EL (cell line): ENCODE data around the gene NFKB1.
A peak's percentile ranks its signal among the peaks of the same experiment; 100 is the strongest.

Source experiments
- DNase-seq: peaks from one replicate; pipeline ENCODE4 v3.0.0-alpha.2; 2016

The NFKB1 gene

DNA sequence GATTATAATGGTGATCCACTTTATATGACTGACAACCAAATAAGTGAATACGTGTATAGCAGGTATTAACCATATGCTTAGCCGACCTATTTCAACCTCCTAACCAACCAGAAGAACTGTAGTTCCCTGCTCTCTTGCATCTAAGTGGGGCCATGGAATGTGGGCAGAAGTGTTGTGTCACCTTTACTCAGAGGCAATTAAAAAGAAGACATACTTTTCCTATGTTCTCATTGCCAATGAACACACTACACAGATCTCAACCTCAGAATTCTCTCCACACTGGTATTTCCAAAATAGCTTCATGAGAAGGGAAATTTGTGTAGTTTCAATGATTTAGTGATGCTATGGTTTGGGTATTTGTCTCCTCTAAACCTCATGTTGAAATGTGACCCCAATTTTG lies 3.2 kb upstream of the NFKB1 start:
- DNase-seq, result peak; percentile 26

DNA sequence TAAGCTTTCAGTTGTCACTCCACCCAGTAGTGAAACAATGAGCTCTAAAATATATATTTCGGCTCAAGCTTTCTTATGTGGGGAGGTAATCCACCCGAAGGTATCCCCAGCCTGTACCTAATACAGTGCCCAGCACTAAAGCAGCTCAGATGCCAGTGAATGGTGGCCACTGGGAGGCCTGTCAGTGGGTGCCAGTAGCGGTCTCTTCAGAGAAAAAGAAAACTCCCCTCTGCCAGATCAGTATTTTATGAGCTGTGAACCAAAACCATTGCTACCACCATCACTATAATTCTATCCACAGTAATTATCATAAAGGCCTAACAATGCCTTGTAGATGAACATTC lies 835 bp upstream of the NFKB1 start:
- DNase-seq, result peak; percentile 14

DNA sequence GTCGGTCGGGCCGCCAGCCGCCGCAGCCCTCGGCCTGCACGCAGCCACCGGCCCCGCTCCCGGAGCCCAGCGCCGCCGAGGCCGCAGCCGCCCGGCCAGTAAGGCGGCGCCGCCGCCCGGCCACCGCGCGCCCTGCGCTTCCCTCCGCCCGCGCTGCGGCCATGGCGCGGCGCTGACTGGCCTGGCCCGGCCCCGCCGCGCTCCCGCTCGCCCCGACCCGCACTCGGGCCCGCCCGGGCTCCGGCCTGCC lies 213 bp downstream of the NFKB1 start:
- DNase-seq, result no peak

DNA sequence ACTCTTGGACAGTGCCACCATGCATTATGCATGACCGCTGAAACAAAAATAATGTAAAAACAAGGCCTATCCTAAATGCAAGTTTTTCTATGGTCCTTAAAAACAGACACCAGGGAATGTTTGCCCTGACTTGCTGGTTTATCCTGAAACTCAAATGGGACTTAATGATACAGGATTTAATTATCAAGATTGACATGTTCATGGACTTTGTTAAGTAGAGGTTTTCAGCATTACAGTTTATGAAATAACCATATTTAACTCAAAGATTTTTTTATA lies 1.3 kb downstream of the NFKB1 start:
- no peak for DNase-seq

DNA sequence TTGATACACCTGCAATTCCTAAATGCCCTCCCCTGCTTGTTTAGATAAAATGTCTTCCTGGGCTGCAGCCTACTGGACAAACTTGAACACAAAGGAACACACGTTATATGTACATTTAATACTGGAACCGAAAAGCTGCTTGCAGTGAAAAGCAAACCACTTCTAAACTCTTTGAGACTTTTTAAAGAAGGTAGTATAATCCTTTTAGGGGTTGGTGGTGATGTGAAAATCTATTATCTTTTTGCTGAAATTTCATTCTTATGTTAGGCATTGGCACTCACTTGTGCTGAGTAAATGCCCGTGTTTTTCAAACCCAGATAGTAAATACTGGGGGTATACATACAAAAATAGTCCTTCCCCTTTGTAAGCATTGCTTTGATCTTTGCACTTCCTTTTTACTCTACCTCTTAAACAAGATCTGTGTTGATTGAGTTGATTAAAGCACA lies 2.2 kb downstream of the NFKB1 start:
- no peak for DNase-seq

DNA sequence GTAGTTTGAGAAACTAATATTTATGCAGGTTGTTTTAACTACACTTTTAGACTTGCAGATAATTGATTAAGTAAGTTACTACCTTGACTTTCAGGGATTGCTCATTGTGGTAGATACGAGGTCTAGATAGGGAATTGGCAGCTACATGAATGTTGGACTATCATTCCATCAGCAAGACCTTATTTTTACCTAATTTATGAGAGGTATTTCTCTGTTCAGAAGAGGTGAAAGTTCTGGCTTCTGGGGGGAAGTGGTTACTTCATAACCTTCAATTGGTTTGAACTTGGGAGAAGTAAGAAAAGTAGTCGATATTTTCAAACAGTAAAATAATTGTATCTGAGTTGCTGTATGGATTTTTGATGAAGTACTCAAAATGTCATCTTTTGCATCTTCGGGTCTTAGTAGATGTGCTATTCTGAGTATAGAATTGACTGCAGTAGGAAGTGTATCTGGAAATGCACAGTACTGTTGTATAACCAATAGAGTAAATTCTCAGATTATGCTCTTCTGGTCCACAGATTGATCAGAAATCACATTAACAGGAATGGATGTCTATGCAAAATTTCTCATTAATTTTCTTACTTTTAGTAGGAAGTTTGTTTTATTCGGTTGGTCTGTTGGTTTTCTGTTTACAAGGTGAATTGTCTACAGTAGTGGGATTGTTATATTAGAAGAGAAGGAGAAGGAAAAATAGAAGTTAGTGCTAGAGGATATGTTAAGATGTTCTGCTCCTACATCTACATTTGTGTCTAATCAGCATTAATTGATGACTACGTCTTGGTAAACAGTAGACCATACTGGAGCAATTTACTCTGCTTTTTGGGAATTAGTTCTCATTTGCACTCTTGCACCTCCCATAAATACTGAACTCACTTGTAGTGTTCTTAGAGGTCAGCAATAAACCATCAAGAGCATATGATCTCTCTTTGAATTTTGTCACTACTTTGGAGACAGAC lies 3.0 kb downstream of the NFKB1 start:
- no peak for DNase-seq

DNA sequence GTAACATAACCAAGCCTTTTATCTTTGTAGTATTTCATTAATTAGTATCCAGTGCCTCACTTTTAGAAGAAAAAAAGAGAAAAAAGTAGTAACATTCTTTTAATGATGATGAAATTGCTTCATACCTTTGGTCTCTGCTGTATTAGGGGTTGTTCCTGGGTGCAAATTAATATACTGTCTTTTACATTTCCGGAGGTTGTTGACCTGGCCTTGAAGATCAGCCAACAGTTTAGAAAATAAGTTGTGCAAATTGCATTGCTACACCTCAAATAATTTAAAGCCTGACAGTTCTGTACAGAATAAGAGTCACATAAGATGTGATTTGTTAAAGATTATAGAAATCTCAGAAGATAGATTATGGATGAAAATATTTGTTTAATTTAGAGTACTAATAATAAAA lies 3.8 kb downstream of the NFKB1 start:
- no peak for DNase-seq

DNA sequence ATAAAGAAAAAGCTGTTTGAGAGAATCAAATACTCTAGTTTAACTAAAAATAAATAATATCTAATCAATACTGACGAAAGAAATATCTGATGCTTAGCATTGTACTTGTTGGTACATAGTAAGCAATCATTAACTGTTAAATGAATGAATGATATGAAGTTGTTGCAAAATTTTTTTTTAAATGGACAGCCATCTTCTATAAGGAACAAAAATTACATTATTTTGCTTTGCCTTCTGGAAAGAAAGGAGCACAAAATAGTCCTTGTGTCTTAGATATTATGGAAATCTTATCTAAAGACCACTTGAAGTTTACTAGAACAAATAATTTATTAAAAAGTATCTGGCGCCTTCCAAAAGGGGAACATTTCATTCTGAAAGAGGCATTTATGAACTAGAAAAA lies 4.5 kb downstream of the NFKB1 start:
- no peak for DNase-seq

DNA sequence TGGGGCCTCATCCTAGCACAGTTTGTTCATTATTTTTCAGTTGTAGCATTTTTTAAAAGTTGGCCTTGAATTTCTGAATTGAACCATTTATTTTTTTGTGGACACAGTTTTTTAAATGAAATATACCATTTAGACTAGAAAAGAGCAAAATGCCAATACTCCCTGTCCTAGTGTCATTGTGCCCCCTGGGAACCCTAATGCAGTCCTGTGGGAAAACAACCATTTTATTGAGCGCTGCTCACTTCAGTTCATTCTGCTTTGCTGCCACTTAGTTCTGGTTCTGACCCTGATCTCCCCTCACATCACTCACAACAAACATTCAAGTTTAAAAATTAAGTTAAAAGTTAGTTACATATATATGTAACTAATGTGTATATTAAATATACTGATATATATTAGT lies 5.4 kb downstream of the NFKB1 start:
- no peak for DNase-seq

DNA sequence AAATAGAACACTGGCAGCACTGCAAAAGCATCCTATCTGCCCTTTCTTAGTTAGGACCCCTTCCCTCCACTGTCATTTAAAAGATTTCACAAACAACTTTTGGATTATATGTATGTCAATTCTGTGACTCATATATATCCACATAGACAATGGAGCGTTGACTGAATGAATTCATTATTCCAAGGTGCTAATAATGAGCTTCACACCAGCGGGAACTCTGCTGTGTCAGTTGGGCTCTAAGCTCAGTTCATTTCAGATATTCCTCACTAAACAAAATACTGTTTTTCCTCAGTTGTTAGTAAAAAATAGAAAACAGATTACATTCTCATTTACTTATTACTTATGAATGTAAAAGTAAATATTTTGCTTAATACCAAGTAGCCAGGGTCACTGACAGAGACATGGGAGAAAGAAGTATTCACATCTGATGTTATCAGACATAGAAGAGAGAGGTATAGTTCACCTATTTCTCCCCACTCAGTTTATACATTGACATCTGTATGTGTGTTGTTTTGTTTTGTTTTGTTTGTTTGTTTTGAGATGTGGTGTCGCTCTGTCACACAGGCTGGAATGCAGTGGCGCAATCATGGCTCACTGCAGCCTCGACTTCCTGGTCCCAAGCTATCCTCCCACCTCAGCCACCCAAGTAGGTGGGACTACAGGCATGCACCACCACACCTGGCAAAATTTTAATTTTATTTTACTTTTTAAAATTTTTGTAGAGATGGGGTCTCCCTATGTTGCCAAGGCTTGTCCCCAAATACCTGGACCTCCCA lies 10.9 kb downstream of the NFKB1 start:
- no peak for DNase-seq

DNA sequence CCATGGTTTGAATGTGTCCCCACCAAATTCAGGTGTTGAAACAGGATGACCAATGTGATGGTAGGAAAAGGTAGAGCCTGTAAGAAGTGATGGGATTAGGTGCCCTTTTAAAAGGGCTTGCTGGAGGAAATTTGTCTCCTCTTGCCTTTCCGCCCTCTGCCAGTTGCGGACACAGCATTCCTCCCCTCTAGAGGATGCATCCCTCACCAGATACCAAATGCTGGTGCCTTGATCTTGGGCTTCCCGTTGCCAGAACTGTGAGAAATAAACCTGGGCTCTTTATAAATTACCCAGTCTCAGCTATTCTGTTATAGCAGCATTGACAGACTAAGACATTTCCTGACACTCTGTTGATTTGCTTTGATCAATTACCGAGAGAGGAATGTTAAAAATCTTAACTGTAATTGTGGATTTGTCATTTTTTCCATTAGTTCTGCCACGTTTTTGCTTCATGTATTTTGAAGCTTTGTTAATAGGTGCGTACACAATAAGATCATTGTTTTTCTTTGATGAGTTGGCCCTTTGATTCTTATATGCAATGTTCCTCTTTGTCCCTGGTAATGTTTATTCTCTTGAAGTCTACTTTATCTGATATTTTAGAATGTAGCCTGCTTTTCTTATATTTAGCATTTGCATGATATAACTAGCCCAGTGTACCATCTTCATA lies 13.3 kb downstream of the NFKB1 start:
- no peak for DNase-seq

DNA sequence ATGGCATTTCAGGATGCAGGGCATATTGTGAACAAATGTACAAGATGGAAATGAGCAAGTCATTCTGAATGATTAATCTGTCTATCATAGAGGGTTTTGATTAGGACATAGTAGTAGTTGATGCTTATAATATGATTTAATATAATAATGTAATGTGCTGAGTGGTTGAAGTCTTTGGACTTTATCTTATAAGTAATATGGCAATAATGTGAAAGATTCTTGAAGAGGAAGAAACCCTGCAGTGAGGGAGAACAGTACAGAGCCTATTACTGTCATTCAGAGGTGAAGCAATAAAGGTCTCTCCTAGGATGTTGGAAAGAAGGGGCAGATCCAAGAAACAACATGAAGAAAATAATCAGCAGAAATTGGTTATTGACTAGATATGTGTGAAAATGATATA lies 16.6 kb downstream of the NFKB1 start:
- no peak for DNase-seq

DNA sequence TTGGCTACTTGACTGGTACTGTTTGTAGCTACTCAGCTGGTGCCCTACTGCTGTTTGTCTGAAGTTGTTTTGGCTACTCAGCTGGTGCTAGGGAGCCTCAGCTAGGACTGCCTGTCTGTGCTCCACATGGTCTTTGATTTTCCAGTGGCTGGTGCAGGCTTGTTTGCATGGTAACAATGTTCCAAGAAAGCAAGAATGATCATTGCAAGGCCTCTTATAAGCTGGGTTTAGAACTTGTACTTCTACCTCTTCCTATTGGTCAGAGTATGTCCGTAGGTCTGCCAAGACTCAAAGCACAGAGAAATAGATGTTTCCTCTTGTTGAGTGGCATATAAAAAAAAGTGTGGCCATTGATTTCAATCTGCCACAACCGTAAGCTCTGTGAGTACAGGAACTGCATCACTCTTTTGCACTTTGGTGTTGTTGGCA lies 17.6 kb downstream of the NFKB1 start:
- DNase-seq, result no peak

DNA sequence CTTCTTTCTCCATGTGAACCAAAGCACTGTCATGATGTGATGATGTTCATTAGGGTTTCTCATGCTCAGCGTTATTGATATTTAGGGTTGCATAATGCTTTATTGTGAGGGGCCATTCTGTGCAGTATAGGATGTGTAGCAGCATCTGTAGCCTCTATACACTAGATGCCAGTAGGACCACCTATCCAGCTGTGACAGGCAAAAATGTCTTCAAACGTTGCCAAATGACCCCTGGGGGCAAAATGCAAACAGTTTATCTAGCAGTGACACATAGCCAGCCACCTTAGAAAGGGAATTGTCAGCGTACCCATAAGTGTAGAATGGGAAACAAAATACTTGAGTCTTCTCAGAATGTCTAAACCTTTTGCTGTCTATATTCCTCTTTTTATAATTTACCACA lies 18.8 kb downstream of the NFKB1 start:
- DNase-seq, result no peak

DNA sequence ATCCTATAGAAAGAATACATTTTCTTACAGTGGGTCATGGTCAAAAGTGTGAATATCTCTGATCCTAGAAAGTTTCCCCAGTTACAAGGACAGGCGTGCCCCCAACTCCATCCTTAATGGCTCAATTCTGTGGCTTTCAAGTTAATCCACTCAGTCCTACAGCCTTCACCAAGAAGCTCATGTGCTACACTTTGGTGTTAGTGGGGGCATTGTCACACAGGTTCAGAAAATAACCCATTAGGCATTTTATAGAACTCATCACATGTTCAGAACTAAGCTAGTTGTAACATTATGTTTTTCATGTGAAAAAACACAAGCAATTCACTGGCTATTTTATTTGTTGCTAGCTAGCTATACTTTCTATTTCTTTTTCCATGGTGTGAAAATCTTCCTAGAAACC lies 20.4 kb downstream of the NFKB1 start:
- no peak for DNase-seq

DNA sequence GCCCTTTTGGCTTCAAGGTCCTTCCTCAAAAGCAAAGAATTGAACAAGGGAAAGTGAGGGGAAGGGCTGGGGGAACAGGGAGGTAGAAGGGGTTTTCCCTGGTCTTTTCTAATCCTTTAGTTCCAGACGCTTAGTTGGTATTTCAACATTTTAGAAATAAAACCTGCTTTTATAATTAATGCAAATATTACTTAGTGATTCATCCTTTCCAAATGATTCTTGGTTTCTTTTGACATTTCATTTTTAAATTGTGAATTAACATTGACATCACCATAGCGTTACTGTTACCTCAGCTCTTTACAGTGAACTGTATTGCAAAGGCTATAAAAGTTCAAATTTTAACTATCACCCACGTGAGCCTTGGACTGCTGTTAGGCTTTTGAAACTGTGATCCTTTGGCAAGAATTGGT lies 20.9 kb downstream of the NFKB1 start:
- DNase-seq, result no peak

DNA sequence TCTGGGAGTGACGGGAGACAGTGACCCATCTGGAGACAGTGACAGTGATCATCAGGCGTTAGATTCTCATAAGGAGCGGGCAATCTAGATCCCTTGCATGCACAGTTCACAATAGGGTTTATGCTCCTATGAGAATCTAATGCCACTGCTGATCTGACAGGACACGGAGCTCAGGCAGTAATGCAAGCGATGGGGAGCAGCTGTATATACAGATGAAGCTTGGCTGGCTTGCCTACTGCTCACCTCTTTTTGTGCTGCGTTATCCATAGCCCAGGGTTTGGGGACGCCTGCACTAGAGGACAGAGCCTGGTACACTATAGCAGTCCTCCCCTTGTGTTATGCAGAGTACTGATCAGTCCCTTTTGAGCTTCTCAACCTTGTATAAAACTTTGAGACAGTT lies 23.5 kb downstream of the NFKB1 start:
- DNase-seq, result no peak

DNA sequence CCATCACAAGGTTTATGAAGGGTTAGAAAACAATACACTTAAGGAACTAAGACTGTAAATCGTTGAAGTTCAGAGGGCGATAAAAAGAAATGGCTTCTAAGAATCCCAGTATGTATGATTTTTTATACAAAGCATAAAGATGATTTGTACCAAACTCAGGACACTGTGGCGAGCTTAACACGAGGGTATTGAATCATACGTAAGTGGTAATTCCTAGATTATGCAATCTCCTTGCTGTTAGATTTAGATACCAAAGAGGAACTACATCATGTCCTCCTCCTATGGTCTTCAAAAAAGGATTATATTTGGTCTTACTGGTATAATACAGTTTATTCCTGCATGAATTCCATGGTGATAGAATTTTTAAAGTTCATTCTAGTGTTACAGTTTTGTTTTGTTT lies 23.9 kb downstream of the NFKB1 start:
- DNase-seq, result peak; percentile 14

DNA sequence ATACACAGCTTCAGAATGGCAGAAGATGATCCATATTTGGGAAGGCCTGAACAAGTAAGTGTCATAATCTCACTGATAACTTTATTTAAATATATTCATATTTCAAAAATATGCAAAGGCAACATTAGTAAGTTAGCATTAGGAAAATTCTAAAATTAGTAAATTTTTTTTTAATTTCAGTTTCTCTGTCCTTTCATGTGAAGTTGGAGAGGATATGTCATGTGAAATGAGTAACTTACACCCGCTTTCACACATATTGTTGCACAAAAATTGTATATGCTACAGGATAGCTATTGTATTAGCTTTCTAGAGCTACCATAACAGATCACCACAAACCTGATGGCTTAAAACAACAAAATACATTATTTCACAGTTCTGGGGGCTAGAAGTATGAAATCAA lies 24.3 kb downstream of the NFKB1 start:
- DNase-seq, result no peak

DNA sequence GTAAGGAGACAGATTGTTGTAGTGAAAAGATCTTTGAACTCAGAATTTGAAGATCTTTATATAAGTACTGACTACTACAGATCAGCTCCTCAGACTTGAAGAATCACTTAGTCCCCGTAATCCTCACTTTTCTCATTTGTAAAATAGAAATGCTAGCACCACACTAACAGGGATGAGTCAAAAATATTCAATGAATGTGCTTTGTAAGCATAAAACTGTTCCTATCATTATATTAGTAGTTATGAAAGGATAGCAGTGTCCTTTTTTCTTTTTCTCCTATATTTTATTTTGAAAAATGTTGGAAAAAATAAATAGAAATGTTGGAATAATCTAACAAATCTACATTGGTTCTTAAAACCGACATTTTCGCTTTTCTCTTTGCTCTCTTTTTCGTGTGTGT lies 25.4 kb downstream of the NFKB1 start:
- no peak for DNase-seq

DNA sequence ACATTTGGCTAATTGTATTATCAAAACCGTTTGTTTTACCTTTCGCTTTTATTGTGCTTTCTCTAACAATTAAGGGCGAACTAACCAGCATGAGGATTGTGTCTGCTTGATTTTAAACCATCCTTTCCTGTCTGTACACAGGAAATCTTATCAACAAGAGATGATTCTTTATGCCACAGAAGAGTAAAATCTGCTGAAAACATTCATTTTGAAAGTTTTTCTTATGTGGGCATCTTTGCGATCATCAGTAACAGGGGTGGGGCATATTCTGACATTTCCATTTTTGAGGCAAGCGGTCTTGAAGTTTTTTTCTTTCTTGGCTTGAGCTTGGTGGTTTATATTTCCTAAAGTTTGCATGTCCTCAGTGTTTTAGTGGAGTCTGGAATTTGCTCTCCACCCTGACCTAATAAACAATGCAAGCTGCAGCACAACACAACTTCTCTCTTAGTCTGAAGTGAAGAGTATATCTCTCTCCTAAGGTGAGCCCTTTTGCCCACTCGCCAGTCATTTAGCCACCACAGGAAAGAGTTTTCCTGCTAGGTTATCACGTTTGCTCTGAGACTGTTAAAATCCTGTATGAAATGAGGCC lies 26.6 kb downstream of the NFKB1 start:
- no peak for DNase-seq

DNA sequence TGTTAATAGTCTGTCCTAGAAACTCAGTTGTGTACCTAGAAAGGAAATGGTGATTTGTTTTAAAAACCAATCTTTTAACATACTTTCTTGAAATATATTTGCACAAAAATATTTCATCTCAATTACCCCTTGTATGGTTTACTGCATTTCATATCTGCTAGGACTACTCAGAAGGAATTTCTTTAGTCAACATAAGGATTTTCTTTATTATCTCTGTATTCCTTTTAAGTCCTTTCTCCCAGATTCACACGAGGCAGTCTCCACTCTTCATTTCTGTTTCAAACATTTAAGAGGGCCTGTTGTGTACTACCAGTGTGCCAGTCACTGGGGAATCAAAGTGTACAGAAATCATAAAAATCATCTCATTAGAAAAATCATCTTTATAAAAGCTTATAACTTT lies 28.8 kb downstream of the NFKB1 start:
- no peak for DNase-seq

DNA sequence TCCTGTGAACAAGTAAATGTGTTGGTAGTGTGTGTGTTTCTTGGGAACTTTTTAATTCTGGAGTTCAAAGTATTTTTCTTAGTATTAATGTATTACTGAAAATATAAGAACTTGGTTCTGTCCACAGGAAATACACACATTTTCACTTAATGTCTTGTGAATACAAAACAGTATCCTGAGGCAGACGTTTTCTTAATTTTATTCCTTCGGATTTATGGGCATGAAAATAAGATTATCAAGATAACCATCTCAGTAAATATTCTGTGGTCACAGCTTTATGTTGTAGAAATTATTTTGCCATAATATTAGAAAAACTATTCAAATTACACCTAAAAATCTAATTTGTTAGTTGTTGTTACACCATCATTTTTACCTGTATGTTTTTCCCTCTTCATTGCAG lies 29.8 kb downstream of the NFKB1 start:
- no peak for DNase-seq

DNA sequence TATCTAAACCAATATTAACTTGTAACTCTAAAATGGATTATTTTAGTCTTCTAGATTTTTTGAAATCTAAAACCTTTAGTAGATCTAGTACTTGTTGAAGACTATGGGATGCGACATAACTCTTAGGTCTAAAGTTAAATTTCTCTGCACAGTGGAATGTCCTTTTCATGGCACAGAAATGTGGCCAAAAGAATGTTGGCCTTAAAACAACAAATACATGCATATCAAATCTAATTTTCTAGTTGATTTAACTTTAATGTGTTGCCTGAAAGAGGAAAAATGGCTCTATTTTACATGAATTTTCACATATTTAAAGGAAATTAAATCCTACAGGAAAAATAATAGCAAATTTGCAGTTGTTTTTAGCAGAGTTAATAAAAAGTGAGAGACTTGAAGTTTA lies 30.3 kb downstream of the NFKB1 start:
- peak; percentile 35 for DNase-seq
